ENCODE data around the gene CFAP46.

DNA sequence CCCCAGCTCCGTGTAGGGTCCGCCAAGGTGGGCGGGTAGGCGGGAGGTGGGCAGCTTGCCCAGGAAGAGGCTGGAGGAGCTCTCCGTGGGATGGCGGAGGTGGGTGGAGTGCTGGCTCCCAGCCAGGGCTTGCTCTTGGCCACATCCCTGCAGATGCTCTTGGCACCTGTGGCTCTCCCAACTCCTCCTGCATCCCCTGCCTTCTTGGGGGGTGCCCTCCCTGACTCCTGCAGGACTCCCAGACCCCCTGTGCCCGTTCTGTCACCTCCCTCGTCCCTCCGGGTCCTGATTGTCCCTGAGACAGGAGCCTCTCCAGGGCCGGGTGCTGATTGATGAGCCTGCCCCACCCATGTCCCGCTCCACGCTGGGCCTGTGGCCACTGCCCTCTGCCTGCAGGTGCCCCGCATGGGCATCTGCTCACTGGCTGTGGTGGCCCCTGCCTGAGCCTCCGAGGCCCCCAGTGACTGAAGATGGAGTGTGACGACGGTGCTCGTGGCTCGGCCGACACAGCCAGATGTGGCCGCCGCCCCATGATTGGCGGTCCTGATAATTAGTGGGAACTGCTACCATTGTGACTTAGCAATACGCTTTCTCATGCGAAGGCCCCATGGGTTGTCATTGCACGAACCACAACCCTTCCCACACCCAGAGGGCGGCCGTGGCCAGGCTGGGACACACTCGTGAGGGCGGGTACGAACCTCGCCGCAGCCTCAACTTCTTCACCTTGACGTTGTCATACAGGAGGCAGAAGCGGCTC, 23.6 kb downstream of the CFAP46 start:
- TF ChIP-seq, protein P1, sequence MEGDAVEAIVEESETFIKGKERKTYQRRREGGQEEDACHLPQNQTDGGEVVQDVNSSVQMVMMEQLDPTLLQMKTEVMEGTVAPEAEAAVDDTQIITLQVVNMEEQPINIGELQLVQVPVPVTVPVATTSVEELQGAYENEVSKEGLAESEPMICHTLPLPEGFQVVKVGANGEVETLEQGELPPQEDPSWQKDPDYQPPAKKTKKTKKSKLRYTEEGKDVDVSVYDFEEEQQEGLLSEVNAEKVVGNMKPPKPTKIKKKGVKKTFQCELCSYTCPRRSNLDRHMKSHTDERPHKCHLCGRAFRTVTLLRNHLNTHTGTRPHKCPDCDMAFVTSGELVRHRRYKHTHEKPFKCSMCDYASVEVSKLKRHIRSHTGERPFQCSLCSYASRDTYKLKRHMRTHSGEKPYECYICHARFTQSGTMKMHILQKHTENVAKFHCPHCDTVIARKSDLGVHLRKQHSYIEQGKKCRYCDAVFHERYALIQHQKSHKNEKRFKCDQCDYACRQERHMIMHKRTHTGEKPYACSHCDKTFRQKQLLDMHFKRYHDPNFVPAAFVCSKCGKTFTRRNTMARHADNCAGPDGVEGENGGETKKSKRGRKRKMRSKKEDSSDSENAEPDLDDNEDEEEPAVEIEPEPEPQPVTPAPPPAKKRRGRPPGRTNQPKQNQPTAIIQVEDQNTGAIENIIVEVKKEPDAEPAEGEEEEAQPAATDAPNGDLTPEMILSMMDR (IDR thresholded peaks at IDR 0.05), result no peak
- no peak for TF ChIP-seq POLR2A (IDR thresholded peaks at IDR 0.05)

Data from esophagus squamous epithelium (tissue), 4 donors.